ENCODE data around the gene PIGW. TPM values are rescaled to one million over a fixed set of nuclear protein-coding genes. Genes with fewer than 3 reads are reported as not detected.
A peak's percentile ranks its signal among the peaks of the same experiment; 100 is the strongest.

Gene PIGW
- polyA plus RNA-seq, 1 experiment = 4.5 TPM

- peak overlapping the region; percentile 92 for H3K4me3 ChIP-seq (ENCODE audit: low read depth, low read length)
- CTCF ChIA-PET = no interaction called here
- no peaks in the 10 kb centered on the region; the same call in 1 of the 2 replicates for H3K9me3 ChIP-seq (ENCODE audit: control insufficient read depth, insufficient read depth, low read length)
- TF ChIP-seq, protein P1, sequence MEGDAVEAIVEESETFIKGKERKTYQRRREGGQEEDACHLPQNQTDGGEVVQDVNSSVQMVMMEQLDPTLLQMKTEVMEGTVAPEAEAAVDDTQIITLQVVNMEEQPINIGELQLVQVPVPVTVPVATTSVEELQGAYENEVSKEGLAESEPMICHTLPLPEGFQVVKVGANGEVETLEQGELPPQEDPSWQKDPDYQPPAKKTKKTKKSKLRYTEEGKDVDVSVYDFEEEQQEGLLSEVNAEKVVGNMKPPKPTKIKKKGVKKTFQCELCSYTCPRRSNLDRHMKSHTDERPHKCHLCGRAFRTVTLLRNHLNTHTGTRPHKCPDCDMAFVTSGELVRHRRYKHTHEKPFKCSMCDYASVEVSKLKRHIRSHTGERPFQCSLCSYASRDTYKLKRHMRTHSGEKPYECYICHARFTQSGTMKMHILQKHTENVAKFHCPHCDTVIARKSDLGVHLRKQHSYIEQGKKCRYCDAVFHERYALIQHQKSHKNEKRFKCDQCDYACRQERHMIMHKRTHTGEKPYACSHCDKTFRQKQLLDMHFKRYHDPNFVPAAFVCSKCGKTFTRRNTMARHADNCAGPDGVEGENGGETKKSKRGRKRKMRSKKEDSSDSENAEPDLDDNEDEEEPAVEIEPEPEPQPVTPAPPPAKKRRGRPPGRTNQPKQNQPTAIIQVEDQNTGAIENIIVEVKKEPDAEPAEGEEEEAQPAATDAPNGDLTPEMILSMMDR (IDR thresholded peaks at IDR 0.05; ENCODE audit: low read depth, low read length) = no peak
- no peaks in the 10 kb centered on the region for H3K27me3 ChIP-seq (ENCODE audit: control insufficient read depth, insufficient read depth, low read length)
- no peak for DNase-seq (ENCODE audit: low read depth, low spot score)
- POLR2A ChIA-PET = no interaction called here
- no peak overlapping the region for H3K27ac ChIP-seq (ENCODE audit: low read depth, low read length)
These were observed 13.0 kb downstream of the PIGW start for GRCh38 chr17:36547776-36548175.

DNA sequence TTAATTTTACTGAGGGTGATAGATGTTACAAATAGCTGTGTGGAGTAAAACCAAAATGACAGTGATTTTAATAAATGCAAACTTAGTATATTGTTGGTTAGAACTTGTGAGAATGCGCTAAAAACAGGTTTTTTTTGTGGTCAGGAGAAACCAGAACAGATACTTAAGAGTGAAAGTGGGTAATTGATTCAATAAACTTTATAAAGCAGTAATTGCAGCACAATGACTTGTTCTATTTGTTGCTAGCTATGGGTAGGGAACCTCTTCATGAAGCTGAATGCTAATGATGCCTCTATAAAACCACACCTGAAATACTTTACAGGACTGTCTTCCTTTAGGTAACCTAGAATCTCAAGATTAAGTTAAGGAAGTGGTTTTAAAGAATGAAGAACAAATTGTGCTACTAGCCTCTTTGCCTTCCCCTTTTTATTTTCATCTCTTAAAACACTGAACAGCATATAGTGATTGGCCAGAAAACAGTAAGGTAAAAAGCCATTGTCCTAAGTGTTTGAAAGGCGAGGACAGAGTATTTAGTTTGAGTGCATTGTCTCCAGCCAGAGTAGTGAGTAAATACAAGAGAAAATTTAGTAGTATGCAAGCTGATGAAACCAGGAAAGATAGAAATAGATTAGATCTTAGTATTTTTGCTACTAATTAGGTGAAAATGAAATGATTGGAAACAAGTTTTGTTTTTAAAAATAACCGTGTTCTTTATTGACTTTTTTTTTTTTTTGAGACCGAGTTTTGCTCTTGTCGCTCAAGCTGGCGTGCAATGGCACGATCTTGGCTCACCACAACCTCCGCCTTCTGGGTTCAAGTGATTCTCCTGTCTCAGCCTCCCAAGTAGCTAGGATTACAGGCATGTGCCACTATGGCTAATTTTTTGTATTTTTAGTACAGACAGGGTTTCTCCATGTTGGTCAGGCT, 16.0 kb downstream of the PIGW start:
- Histone ChIP-seq H3K4me3 (ENCODE audit: low read depth, low read length) (no peak overlapping the region), H3K27me3 (ENCODE audit: control insufficient read depth, insufficient read depth, low read length) (no peaks in the 10 kb centered on the region), H3K9me3 (ENCODE audit: control insufficient read depth, insufficient read depth, low read length) (no peaks in the 10 kb centered on the region), H3K27ac (ENCODE audit: low read depth, low read length) (no peak overlapping the region)
- DNase-seq (ENCODE audit: low read depth, low spot score) = no peak
- CTCF ChIA-PET = no interaction called here
- POLR2A ChIA-PET = interaction anchor here (0.6 kb wide), 1 partner anchor 588 kb away, joined by 13 read pairs; no protein-coding TSS in a partner anchor
- TF ChIP-seq, protein P1 (IDR thresholded peaks at IDR 0.05; ENCODE audit: low read depth, low read length) = no peak

DNA sequence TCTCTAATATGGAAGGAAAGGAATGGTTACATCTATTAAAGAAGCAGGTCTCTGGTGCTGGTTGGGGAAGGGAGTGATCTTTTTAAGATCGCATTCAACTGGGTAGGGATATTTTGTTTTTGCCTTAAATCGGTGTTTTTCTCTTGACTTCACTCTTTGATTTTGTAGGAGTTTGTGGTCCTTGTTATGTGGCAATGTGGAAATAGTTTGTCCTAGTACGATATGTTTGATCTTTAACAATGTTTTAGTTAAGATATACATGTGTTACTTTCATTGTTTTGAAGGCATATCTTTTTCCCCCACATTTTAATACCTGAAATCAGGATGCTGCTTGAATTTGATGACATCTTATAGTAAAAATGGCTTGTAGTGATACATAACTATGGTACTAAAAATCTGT, 18.7 kb downstream of the PIGW start:
- ChIA-PET CTCF (interaction anchor here (0.6 kb wide), 3 partner anchors 8 to 839 kb away, joined by 3 to 8 read pairs (median 4); no protein-coding TSS in a partner anchor), POLR2A (no interaction called here)
- Histone ChIP-seq H3K27me3 (ENCODE audit: control insufficient read depth, insufficient read depth, low read length) (no peaks in the 10 kb centered on the region), H3K27ac (ENCODE audit: low read depth, low read length) (no peak overlapping the region), H3K9me3 (ENCODE audit: control insufficient read depth, insufficient read depth, low read length) (no peaks in the 10 kb centered on the region), H3K4me3 (ENCODE audit: low read depth, low read length) (no peak overlapping the region)
- TF ChIP-seq, protein P1 (IDR thresholded peaks at IDR 0.05; ENCODE audit: low read depth, low read length) = no peak
- DNase-seq (ENCODE audit: low read depth, low spot score) = no peak

DNA sequence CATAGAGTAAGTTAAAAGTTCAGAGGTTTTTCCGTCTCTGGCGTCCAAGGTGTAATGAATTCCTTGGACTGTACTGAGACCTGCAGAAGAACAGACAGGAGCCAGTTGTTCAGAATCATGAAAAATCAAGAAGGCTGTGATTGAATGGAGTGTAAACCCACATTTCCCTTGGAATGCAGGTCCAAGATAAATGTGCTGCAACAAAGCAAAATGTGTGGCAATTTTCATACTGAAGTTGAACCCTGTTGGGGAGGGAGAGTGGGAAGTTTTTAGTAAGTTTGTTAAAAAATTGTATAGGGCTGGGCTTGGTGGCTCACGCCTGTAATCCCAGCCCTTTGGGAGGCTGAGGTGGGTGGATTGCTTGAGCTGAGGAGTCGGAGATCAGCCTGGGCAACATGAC, 31.3 kb downstream of the PIGW start:
- H3K27ac ChIP-seq (ENCODE audit: low read depth, low read length) = no peak overlapping the region
- ChIA-PET POLR2A (interaction anchor here (1.8 kb wide), 1 partner anchor 20 kb away, joined by 8 read pairs; no protein-coding TSS in a partner anchor), CTCF (interaction anchor here (0.6 kb wide), 2 partner anchors 20 to 951 kb away, joined by 3 read pairs; no protein-coding TSS in a partner anchor)
- TF ChIP-seq, protein P1 (IDR thresholded peaks at IDR 0.05; ENCODE audit: low read depth, low read length) = no peak
- no peaks in the 10 kb centered on the region for H3K9me3 ChIP-seq (ENCODE audit: control insufficient read depth, insufficient read depth, low read length)
- DNase-seq (ENCODE audit: low read depth, low spot score) = no peak
- no peak overlapping the region for H3K4me3 ChIP-seq (ENCODE audit: low read depth, low read length)
- no peaks in the 10 kb centered on the region for H3K27me3 ChIP-seq (ENCODE audit: control insufficient read depth, insufficient read depth, low read length)

DNA sequence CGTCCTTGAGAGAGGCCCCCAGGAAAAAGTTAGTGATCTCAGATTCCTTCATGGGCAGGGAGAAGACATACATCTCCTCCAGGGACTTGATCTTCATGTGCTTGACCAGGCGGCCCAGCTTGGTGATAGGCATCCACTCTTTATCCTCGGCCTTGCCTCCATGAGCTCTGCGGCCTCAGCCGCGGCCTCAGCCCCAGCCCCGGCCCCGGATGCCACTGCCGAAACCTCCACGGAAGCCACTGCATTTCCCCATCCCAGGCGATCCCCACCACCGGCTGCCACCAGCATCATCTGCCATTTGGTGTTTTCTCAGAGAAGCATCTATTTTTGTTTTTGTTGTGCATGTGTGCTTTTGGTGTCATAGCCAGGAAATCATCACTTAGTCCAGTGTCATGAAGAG, 40.2 kb downstream of the PIGW start:
- Histone ChIP-seq H3K4me3 (ENCODE audit: low read depth, low read length) (no peak overlapping the region), H3K27ac (ENCODE audit: low read depth, low read length) (no peak overlapping the region), H3K9me3 (ENCODE audit: control insufficient read depth, insufficient read depth, low read length) (no peaks in the 10 kb centered on the region), H3K27me3 (ENCODE audit: control insufficient read depth, insufficient read depth, low read length) (no peaks in the 10 kb centered on the region)
- CTCF ChIA-PET = no interaction called here
- no peak for DNase-seq (ENCODE audit: low read depth, low spot score)
- TF ChIP-seq, protein P1 (IDR thresholded peaks at IDR 0.05; ENCODE audit: low read depth, low read length) = no peak
- POLR2A ChIA-PET = no interaction called here

Measured in AG04450 (cell line).